GM12864 (cell line): ENCODE data around the gene NCS1.

Experiments
- DNase-seq: peaks from one replicate; pipeline ENCODE4 v3.0.0-alpha.2; 2011; ENCODE audit warnings: low read depth
- H3K4me3 ChIP-seq: 2 replicates; pipeline ENCODE4 v1.5.1; 2011; ENCODE audit warnings: mild to moderate bottlenecking, low read depth, low read length, control low read depth
- CTCF ChIP-seq: IDR thresholded peaks from 2 replicates; pipeline ENCODE4 v1.5.1; 2011; ENCODE audit warnings: low read depth, mild to moderate bottlenecking, moderate library complexity, low read length, control low read depth, inconsistent platforms; ENCODE audit errors: missing control alignments

Gene NCS1

GRCh38 chr9:130286072-130286770, 114.0 kb downstream of the NCS1 start:
- no peak for TF ChIP-seq CTCF
- H3K4me3 ChIP-seq, result no peak overlapping the region
- no peak for DNase-seq
